Activated CD4-positive, alpha-beta T cell treated with anti-CD3 and anti-CD28 coated beads, Interleukin-2, Interleukin-4, amounts not matched to agents 100 ng/mL and 50 ng/mL, durations not matched to agents 16 hours and 8 hours (primary cell): ENCODE data around the gene PPP1R37.
A peak's percentile ranks its signal among the peaks of the same experiment; 100 is the strongest.
"Not testable (repeated sequence)": the region's sequence is repeated elsewhere in the genome, so short reads cannot be mapped to it uniquely, and the experiment has no call there.

Experiments
- DNase-seq: peaks from one replicate; pipeline ENCODE4 v3.0.0-alpha.2; 2020; ENCODE audit warnings: low spot score

The PPP1R37 gene

DNA sequence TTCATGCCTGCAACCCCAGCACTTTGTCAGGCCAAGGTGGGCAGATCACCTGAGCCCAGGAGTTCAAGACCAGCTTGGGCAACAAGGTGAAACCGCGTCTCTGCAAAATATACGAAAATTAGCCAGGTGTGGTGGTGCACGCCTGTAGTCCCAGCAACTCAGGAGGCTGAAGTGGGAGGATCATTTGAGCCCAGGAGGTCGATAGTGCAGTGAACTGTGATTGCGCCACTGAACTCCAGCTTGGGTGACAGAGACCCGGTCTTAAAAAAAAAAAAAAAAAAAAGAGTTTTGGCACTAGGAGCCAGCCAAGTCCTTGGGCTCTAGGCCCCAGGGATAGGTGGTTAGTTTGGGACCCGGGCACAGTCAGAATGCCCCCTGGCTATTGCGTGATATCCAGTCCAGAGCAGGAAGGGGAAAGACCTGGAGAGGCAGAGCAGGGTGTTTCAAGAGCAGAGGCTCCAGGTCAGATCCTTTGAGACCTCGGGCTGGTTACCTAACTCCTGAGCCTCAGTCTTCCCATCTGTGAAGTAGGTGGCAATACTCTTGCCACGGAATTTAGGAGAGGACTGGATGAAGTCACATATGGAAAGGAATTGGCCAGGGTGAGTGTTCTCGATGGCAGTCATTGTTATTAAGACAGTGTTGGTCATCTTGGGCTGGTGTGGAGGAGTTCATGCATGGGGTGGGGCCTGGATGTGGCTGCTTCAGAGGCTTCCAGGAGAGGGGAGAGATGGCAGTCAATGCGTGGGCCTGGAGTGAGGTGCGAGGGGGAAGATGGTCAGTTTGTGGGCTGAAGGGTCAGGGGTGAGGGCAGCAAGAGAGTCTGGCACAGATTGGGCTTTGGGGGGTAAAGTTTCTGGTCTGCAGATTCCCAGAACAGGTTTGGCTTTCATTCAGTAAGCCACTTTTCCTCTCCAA lies 2.8 kb downstream of the PPP1R37 start:
- no peak for DNase-seq

DNA sequence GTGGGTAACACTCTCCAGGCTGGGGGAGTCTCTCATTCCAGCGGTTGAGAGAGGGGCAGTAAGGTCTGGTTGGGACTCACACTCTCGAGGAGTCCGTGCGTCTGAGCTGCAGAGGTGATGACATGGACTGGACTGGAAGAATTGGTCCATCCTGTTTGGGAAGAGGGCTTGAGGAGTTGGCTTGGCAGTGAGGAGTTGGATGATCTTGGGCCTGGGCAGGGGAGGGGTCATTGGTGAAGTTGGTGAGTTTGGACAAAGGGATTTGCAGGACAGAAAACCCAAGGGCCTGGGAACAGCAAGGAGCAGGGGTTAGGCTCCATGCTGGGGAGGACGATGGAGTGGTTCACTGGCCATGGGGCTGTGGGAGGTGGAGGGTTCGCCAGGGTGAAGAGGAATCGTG lies 3.7 kb downstream of the PPP1R37 start:
- DNase-seq, result no peak

DNA sequence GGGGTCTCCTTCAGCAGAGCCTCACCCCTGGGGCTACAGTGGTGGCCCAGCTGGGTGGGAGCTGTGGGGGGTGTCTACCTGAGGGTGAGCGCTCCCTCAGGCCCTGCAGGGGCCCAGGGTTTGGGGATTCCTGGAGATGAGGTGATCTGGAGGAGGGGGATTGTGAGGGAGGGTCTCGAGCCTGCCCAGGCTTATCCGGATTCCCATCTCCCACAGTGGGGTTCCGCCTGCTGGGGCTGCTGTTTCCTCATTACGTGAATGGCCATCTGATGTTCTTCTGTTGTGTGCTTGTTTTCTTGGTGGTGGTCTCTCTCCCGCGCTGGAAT lies 4.4 kb downstream of the PPP1R37 start:
- DNase-seq, result no peak

DNA sequence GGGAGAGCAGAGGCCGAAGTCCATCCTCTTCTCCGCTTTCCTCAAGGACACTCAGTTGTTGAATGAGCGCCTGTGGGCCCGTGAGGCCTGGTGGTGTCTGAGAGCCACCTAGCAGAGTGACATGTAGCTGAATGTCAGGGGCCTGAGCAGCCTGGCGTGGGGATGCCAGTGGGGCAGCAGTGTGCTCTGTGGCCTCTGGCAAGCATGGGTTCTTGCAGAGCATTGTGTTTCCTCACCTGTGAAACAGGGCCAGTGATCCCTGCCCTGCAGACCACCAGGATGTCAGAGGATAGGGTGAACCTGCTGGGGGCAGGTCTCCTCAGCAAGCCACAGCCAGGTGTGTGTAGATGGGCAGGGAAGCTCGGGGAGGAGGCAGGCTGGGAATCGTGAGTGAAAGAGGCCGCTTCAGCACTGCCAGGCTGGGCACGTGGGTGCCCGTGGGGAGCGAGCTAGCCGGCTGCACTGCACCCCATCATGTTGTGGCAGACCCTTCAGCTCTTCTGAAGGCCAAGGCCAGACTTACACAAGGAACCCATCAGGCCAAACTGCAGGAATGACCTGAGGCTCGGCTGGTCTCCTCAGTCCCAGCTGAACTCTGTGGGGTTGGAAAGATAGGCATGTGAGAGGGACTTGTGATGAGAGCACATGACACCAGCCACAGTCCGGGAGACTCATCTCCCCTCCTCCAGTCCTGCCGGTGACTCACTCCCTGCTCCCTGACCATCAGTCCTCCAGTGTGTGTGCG lies 5.0 kb downstream of the PPP1R37 start:
- DNase-seq, result no peak

DNA sequence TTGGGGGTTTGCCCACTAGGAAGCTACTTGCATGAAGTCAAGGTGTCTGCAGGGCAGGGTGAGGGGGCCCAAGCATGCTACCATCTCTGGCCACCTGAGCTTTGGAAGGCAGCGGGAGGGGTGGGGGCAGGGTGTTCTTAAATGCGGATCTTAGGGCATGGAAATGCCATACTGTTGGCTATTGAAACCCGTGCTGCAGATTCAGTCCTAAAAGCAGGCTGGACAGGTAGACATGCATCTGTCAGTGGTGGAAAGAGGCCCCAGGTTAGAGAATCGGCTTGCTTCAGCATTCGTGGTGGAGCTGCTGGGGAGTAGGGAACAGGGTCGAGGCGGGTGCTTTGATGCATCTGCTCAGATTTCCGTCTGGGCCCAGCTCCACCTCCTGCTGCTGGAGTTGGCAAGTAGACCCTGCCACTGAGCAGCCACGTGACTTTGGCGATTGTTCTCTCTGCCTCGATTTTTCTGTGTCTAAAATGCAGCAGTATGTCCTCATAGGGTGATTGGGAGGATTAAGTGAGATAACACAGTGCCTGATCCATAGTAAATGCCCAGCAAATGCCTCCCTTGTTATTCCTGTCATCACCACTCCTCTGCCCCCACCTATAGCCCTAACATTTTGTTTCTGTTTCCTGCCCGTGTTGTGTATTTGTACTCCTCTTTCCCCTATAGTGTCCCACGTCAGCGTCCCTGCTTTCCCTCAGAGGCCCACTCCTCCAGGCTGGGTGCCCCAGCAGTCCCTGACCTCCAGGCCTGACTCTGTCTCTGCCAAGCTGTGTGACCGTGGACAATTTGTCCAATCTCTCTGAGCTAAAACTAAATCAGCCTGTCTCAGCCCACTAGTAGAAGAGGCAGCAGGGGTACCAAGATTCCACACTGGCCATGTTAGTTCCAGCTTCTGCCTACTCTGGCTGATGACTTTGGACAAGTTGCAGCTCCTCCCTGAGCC lies 5.8 kb downstream of the PPP1R37 start:
- DNase-seq, result no peak

DNA sequence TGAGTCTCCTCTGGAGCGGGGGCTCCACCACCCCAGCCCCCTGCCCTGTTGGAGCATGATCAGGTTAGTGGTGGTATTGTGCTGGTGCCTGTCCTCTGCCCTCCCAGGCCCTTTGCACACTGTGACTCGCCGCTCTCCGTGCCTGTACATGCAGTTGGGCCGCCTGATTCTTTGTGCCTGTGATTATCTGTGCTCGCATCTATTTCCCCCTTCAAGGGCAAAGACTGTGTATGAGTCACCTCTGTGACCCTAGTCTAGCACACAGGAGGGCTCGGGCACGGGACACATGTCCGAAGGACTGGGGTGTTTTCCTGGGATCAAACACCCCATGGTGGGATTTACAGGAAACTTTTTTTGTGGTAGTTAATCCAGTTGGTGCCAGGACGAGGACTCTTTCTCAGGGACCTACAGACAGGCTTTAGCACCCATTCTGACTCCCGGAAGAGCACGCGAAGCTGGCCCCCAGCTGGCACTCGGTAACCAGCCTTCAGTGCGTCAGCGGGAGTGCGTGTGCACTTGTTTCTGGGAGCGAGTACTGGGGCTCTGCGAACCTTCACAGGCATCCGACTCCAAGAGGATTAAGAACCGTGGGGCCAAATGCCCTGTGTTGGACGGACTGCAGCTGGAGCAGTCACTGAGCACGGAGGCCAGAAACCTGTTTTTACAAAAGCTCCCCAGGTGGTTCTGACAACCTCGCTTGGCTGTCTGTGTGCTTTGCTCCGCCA lies 6.7 kb downstream of the PPP1R37 start:
- no peak for DNase-seq

DNA sequence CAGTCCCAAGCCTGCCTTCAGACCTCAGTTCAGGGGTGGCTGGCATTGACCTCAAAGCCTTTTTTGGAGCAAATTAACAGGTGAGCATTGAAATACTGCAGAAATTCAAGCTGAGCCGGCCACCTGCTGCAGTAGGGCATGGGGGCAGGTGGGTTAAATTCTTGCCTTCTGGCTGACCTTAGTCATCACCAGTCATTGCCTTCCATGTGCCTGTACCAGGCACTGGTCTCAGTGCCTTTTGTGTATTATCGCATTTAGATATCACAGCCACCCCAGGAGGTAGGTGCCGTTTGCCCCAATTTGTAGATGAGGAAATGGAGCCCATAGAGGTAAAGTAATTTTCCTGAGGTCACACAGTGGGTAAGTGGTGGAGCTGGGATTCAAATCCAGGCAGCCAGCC lies 7.2 kb downstream of the PPP1R37 start:
- no peak for DNase-seq

DNA sequence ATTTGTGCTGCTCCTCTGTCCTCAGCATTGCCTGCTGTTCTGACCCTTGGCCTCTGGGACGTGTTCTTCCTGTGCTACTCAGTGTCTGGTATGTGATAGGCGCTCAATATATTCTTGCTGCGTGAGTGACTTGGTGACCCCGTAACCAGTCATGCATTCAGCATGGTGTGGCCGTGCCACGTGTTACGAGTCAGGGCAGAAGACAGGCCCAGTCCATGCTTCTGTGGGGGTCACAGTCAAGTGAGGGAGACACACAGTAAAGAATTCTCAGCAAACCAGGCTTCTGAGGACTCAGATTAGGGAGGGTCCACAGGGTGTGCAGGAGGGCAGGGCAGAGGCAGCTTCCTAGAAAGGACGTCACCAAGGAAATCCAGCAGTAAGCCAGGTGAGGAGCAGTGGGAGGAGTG lies 7.9 kb downstream of the PPP1R37 start:
- no peak for DNase-seq

DNA sequence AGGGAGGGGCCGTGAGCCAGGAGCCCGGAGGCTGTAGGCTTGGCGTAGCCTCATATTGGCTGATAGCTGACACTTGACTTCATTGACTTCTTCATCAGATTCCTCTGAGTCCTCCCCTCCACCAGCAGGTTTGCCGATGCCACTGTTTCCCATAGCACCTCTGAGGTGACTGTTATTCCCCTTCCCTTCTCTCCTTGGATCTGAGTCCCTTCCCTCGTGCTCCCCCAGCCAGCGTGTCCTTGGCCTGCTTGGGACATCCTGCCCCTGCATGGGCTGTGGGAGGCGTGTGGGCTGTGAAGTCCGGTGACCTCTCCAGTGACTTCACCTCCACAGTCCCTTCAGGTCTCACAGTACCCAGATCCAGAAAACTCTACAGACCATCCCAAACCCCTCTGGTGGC lies 8.8 kb downstream of the PPP1R37 start:
- no peak for DNase-seq

DNA sequence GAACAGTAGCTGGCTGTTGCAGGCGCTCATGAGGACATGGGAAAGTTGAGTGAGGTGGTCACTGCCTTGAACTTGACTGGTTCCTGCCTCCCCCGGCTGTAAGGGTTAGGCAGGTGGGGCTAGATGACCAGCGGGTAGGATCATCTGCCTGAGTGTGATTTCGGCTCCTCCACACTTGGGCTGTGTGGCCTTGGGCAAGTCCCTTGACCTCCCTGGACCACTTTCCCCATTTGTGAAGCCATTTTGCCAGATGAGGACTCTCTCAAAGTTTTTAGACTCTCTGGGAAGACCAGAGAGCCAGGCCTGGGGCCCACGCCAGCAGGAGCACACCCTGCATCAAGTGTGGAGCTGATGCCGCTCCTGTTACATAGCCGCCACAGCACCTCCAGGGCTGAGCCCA lies 9.5 kb downstream of the PPP1R37 start:
- DNase-seq, result no peak

DNA sequence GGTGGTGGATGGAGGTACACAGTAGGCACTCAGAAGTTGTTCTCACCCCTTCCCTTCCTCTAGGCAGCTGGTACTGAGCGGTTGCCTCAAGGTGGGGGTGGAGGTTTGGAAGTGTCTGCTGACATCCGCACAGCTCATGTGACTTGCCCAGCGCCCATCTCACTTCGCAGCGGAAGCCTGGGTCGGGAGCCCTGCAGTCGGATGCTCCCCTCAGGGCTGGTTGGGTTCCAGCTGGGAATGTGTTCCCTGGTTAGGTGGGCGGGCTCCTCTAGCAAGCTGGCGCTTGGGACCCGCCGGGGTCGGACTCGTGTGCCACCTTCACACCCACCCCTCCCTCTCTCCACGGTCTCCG lies 10.2 kb downstream of the PPP1R37 start:
- DNase-seq, result peak; percentile 33

DNA sequence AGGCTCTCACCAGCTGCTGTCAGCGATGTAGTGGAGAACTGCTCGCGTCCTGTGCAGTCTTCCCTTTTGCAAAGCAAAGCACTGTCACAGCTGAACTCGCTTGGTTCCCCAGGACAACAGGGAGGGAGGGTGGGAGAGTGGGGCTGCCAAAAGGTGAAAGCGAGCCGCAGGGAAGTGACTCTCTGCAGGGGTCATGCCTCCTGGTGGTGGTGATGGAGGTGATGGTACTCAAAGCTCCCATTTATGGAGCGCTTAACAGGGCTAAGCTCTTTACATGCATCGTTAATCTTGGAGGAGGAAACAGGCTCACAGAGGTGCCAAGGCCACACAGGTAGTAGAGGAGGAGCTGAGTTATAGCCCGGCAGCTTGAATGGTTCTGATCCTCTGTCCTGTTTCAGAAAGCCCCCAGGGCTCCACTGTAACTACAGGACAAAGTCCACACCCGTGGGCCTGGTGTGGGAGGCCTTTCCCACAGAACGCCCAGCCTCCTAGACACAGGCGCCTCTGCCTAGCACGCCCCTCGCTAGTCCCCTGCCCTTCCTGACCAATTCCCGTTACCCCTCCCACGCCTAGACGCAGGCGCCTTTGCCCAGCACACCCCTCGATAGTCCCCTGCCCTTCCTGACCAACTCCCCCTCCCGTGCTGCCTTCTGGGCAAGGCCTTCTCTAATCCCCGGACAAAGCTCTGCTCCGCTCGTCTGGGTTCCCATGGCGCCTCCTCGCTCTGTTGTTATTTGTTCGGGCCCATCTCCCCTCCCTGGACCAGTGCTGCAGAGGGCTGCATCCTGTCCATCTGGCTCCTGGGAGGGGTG lies 10.7 kb downstream of the PPP1R37 start:
- no peak for DNase-seq

DNA sequence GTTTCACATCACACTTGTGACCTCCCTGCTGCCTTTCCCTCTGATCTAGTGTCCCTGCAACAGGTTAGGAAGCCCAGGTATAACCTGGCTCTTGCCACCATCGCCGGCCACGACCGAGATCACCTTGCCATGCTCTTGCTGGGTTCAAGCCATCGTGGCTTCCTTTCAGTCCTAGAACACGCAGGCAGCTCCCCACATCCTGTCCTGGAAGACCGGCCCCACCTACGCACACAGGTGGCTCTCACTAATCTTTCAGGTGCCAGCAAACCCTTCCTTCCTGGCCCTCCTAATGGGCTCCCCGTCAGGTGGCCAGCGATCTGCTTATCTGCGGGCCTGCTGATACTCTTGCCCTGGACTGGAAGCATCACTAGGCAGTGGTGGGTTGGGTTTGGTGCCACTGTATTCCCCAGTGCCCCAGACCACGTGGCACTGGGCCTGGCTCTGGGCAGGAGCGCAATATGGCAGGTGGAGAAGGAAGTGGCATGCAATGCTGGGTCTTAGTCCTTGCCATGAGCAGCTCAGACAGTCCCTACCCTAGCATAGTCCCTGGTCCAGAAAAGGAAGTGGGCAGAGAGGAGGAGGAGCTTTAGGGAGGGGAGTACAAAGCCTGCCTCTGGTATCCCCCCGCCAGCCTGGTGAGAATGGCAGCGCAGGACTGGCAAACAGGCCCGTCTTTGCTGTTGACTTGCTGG lies 11.8 kb downstream of the PPP1R37 start:
- DNase-seq, result no peak

DNA sequence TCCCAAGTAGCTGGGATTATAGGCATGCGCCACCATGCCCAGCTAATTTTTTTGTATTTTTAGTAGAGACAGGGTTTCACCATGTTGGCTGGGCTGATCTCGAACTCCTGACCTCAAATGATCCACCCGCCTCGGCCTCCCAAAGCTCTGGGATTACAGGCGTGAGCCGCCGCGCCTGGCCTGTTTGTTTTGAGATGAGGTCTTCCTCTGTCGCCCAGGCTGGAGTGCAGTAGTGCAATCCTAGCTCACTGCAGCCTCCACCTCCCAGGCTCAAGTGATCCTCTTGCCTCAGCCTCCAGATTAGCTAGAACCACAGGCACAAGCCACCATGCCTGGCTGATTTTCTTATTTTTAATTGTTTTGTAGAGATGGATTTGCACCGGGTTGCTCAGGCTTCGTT lies 13.4 kb downstream of the PPP1R37 start:
- not testable (repeated sequence) for DNase-seq

DNA sequence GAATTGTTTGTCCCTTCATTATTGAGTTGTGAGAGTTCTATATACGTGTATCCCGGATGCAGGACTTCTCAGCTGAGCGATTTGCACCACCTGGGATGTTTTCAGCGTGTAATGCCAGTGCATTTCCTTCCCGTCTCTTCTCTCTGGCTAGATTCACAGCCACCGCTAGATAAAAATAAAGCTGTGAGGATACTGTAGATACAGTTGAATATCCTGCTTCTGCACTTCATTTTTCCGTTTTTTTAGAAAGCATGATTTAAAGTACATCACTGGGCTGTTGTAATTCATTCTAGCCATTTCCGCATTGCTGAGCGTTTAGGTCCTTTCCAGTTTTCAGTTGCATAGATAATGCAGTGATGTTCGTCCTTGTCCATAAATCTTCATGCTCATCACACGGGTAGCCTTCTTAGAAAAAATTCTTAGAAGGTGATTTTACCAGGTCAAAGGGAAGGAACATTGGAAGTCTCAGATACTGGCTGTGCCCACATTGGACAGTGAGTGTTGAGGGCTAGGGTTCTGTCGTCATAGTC lies 14.7 kb downstream of the PPP1R37 start:
- no peak for DNase-seq

DNA sequence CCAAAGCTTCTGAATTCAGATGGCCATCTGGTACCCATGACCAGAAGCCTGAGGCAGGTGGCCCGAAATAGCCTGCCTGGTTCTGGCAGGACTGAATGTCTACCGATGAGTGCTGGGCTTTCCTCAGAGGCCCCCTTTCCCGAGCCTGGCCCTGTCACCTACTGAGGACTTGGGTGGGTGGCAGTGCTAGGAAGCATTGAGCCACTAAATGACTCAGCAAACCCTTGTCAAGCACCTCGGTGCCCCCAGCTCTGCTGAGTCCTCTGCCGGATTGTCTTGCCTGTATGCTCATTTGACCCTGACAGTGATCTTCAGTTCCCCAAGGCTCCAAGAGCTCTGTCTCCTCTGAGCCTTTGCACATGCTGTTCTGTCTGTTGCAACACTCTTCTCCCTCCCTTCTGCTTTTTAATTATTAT lies 17.9 kb downstream of the PPP1R37 start:
- no peak for DNase-seq

DNA sequence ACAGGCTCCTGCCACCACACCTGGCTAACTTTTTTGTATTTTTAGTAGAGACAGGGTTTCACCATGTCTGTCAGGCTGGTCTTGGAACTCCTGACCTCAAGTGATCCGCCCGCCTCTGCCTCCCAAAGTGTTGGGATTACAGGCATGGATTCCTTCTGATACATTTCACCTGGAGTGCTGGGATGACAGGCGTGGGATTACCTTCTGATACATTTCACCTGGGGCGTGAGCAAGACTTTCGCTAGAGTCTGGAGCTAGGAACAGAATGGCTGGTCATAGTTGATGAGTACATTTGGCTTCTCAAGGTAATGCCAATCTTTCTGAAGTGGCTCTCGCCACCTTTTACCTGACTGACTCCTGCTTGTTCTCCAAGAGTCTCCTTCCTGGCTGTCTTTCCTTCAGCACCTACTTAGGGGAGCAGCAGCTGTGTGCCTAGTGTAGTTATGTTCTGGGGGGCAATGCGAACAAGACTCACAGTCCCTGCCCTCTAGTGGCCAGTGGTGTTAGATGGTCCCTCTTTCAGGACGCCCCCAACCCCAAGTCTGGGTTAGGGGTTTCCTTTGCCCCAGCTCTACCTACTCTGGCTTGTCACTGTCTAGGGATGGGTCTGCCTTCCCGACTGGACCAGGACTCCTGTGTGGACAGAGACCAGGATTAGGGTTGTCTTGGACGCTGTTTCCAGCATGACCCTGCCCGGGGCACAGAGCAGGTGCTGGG lies 19.3 kb downstream of the PPP1R37 start:
- no peak for DNase-seq

DNA sequence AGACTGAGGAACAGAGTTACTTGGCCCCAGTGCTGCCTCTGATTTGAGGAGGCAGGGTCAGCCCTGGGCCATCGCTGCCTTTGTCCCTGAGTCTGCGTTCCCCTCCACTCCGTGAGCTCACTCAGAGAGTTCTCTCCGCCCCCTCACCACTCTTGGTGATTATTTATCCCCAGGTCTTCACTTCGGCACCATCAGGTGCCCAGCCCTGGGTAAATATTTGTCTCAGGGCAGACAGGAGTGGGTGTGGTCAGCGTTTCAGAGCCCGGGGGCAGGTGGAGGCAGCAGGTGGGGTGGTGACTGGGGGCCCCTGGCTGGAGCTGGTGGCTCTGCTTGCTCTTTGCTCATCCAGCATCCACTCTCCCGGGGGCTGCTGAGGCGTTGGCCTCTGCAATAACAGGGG lies 20.6 kb downstream of the PPP1R37 start:
- no peak for DNase-seq

DNA sequence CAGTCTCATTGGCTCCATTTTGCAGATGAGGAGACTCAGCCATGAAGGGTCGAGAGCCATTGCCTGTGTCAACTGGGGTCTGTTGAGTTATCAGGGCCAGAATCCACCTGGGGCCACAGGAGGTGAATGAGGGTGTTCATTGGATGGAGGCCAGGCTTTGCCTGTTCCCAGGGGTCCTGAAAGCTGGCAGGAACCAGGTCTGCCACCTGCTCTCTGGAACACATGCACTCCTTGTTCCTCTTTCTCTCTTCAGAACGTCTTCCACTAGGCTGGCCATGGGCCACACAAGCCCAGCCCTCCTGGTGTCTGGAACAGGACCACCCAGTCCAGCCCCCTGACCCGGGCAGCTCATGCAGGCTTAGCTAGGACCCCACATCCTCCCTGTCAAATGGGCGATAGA lies 21.1 kb downstream of the PPP1R37 start:
- no peak for DNase-seq
